NCI-H1436 (cell line): ENCODE measurements around the gene DLG2.

Experiments
- DNase-seq: peaks from one replicate; lab custom pipeline; 2025; lab: John Stamatoyannopoulos, UW

DLG2 gene

GRCh38 chr11:83720675-83721074, 1906.5 kb downstream of the DLG2 start:
- DNase-seq = no peak

GRCh38 chr11:83717537-83717936, 1909.6 kb downstream of the DLG2 start:
- DNase-seq = no peak

GRCh38 chr11:83715927-83716535, 1911.1 kb downstream of the DLG2 start:
- no peak for DNase-seq

GRCh38 chr11:83713708-83714107, 1913.4 kb downstream of the DLG2 start:
- DNase-seq = no peak

GRCh38 chr11:83711106-83711527, 1916.0 kb downstream of the DLG2 start:
- no peak for DNase-seq

GRCh38 chr11:83709434-83709833, 1917.7 kb downstream of the DLG2 start:
- DNase-seq = no peak

GRCh38 chr11:83706566-83706965, 1920.6 kb downstream of the DLG2 start:
- DNase-seq = no peak

GRCh38 chr11:83702796-83703195, 1924.3 kb downstream of the DLG2 start:
- no peak for DNase-seq

- no peak for DNase-seq
Measured at GRCh38 chr11:83697518-83697917, 1929.6 kb downstream of the DLG2 start.

- no peak for DNase-seq
Measured at GRCh38 chr11:83695046-83695445, 1932.1 kb downstream of the DLG2 start.

- DNase-seq = no peak
Measured at GRCh38 chr11:83694191-83694910, 1932.8 kb downstream of the DLG2 start.

- no peak for DNase-seq
Measured at GRCh38 chr11:83693306-83693992, 1933.7 kb downstream of the DLG2 start.

GRCh38 chr11:83692675-83693074, 1934.5 kb downstream of the DLG2 start:
- DNase-seq = no peak

GRCh38 chr11:83691451-83691950, 1935.6 kb downstream of the DLG2 start:
- no peak for DNase-seq

GRCh38 chr11:83689144-83689780, 1937.9 kb downstream of the DLG2 start:
- DNase-seq = no peak

GRCh38 chr11:83687787-83688186, 1939.4 kb downstream of the DLG2 start:
- DNase-seq = no peak

GRCh38 chr11:83685730-83686129, 1941.4 kb downstream of the DLG2 start:
- no peak for DNase-seq

GRCh38 chr11:83684071-83684470, 1943.1 kb downstream of the DLG2 start:
- no peak for DNase-seq

- no peak for DNase-seq
Measured at GRCh38 chr11:83682611-83682973, 1944.6 kb downstream of the DLG2 start.

- DNase-seq = no peak
Measured at GRCh38 chr11:83681906-83682610, 1945.1 kb downstream of the DLG2 start.

GRCh38 chr11:83681031-83681781, 1945.9 kb downstream of the DLG2 start:
- DNase-seq = no peak
